Effector memory CD4-positive, alpha-beta T cell (primary cell): ENCODE data around the gene MEIS1.

Source experiments
- DNase-seq, 3 donors: peaks; one replicate each; pipeline ENCODE4 v3.0.0-alpha.2; 2020
- H3K27ac ChIP-seq: 2 replicates; pipeline ENCODE4 v1.7.0; 2013; ENCODE audit warnings: mild to moderate bottlenecking, low read length, moderate library complexity; ENCODE audit not compliant: insufficient read depth, poor library complexity, severe bottlenecking
- H3K27me3 ChIP-seq: replicated peaks from 2 replicates; pipeline ENCODE4 v1.7.0; 2013; ENCODE audit warnings: mild to moderate bottlenecking, low read length; ENCODE audit not compliant: insufficient read depth, control insufficient read depth, poor library complexity, severe bottlenecking
- H3K36me3 ChIP-seq: 2 replicates; pipeline ENCODE4 v1.7.0; 2013; ENCODE audit warnings: mild to moderate bottlenecking, low read length, moderate library complexity; ENCODE audit not compliant: control insufficient read depth, insufficient read depth
- H3K4me1 ChIP-seq: 2 replicates; pipeline ENCODE4 v1.7.0; 2013; ENCODE audit warnings: low read length, mild to moderate bottlenecking; ENCODE audit not compliant: control insufficient read depth, insufficient read depth, poor library complexity, severe bottlenecking
- H3K4me3 ChIP-seq: 2 replicates; pipeline ENCODE4 v1.7.0; 2013; ENCODE audit warnings: low read length, low read depth, mild to moderate bottlenecking; ENCODE audit not compliant: insufficient read depth, poor library complexity, severe bottlenecking
- H3K9me3 ChIP-seq: 2 replicates; pipeline ENCODE4 v1.7.0; 2013; ENCODE audit warnings: mild to moderate bottlenecking, low read length, moderate library complexity; ENCODE audit not compliant: control insufficient read depth

Gene MEIS1

DNA sequence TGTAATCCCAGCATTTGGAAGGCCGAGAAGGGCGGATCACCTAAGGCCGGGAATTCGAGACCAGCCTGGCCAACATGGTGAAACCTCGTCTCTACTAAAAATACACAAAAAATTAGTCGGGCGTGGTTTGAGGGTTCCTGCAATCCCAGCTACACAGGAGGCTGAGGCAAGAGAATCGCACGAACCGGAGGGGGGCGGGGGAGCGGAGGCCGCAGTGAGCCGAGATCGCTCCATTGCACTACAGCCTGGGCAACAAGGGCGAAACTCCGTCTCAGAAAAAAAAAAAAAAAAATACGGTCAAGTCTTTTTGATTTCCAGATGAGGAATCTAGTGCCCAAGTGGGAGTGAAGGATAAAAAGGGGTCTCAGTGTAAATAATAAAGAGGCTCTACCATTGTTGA is 16.5 kb upstream of the MEIS1 start:
- Histone ChIP-seq H3K36me3 (no peaks in the 10 kb centered on the region), H3K4me3 (no peak overlapping the region), H3K27me3 (no peaks in the 10 kb centered on the region), H3K27ac (no peak overlapping the region), H3K9me3 (no peaks in the 10 kb centered on the region), H3K4me1 (no peaks in the 10 kb centered on the region)
- DNase-seq, result no peak

- H3K4me3 ChIP-seq, result no peak overlapping the region
- no peaks in the 10 kb centered on the region for H3K4me1 ChIP-seq
- H3K27ac ChIP-seq, result no peak overlapping the region
- H3K9me3 ChIP-seq, result no peaks in the 10 kb centered on the region
- no peak for DNase-seq
- no peaks in the 10 kb centered on the region for H3K27me3 ChIP-seq
- no peaks in the 10 kb centered on the region for H3K36me3 ChIP-seq
Observed at GRCh38 chr2:66421612-66422011, 13.3 kb upstream of the MEIS1 start.

DNA sequence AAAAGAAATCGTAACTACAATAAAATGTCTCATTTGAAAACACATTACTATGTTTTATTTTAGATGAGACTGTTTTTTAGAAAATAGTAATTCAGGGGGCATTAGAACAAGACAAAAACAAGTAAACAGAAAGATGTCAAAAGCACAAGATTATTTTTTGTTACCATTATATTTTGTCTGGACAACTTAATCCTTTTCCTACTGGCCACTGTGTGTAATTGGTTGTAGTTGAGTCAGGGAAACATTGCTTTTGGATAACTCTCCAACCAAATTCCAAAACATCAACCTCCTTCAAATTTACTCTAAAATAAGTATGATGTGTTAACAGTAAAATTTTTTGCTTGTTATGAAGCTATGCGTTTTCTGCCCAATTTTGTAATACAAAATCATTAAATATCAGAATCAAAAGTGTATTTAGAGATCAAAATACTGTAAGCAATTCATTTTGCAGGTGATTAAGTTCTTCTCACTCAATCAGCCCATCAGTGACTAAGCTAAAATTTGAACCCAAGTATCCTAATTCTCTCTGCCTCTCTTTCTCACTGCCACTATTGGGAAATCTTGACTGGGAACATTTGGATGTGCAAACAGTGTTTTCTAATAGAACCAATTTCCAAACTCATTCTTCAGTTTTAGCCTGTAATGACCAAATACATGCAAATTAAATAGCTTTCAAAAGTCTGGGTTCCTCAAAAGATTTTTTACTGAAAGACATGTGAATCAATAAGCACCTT is 11.4 kb upstream of the MEIS1 start:
- H3K27ac ChIP-seq, result no peak overlapping the region
- no peak overlapping the region for H3K4me3 ChIP-seq
- no peaks in the 10 kb centered on the region for H3K36me3 ChIP-seq
- no peaks in the 10 kb centered on the region for H3K4me1 ChIP-seq
- no peaks in the 10 kb centered on the region for H3K27me3 ChIP-seq
- H3K9me3 ChIP-seq, result no peaks in the 10 kb centered on the region
- no peak for DNase-seq

DNA sequence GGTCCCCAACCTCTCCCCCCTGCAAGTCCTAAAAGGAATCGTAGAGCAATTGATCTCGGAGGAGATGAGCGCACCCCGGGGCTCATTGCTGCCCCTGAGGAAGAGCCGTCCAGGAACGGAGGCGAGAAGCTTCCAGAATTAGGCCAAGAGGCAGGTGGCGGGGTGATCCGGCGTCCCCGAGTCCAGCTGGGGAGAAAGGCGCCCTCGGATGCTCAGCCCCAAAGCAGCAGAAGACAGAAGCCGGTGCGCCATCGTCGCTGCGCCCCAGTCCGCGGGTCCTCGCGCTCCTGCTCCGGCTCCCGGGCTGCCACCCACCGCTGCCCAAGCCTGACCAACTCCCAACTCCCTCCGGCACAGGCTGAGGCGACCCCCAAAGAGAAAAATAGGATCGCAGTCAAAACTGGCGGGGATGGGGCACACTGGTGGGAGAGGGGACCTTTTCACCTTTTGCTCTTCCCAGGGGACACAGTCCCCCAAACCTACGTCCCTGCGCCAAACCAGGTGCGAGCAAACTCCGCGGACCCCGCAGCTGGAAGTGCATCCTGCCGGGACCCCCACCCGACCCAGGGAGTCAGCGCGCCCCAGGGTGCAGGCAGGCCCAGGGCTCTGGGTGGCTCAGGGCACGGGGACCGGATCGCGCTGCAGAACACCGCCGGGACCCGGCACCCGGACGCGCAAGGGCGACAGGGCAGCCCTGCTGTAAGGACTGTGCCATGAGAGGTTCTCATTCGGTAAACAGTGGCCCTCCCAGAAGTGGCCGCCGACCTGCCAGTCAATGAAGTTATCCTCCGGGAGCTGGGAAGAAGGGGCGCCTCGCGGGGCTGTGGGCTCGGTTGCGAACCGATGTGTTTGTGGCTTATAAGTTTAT is 8.4 kb upstream of the MEIS1 start:
- Histone ChIP-seq H3K36me3 (no peaks in the 10 kb centered on the region), H3K4me1 (no peaks in the 10 kb centered on the region), H3K27me3 (peaks cover 3% of the 10 kb centered on the region), H3K4me3 (no peak overlapping the region), H3K9me3 (no peaks in the 10 kb centered on the region), H3K27ac (no peak overlapping the region)
- no peak for DNase-seq

GRCh38 chr2:66427300-66427699 is 7.6 kb upstream of the MEIS1 start:
- peaks cover 3% of the 10 kb centered on the region for H3K27me3 ChIP-seq
- no peaks in the 10 kb centered on the region for H3K4me1 ChIP-seq
- H3K36me3 ChIP-seq, result no peaks in the 10 kb centered on the region
- no peaks in the 10 kb centered on the region for H3K9me3 ChIP-seq
- H3K27ac ChIP-seq, result no peak overlapping the region
- no peak overlapping the region for H3K4me3 ChIP-seq
- DNase-seq, result no peak

DNA sequence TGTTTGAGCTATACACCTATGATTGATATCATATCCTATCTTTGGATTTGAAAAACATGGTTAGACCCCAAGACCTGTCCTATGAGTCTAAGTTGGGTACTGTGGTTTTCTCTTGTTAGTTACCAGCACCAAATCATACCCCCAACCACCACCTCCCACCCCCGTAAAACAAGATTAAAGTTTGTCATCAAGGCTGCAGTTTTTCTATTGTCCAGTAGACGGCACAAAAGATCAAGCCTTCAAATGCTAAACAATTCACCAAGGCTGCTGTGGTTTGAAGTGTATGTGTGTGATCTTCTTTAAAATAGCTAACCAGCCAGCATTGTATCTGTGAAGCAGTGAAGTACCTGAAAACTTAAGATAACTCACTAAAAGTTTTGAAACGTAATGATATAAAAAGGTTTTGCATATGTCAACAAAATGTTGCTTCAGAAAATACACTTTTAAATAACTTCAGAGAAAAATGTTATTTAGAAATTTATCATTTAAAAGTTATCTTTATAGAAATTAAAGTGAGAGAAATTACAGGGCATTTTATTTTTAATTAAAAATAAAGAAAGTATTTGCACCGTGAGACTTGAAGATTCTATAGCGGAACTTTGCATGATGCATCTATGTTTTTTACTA is 5.8 kb upstream of the MEIS1 start:
- H3K4me1 ChIP-seq, result peaks cover 11% of the 10 kb centered on the region

GRCh38 chr2:66429693-66430504 is 5.0 kb upstream of the MEIS1 start:
- peaks cover 14% of the 10 kb centered on the region for H3K27me3 ChIP-seq
- no peak overlapping the region for H3K4me3 ChIP-seq
- no peak for DNase-seq

More for the DNA sequence above, 5.8 kb upstream of the MEIS1 start:
- peaks cover 10% of the 10 kb centered on the region for H3K27me3 ChIP-seq
- no peak overlapping the region for H3K4me3 ChIP-seq
- H3K27ac ChIP-seq, result no peak overlapping the region
- no peaks in the 10 kb centered on the region for H3K36me3 ChIP-seq
- DNase-seq, result no peak
- no peaks in the 10 kb centered on the region for H3K9me3 ChIP-seq

GRCh38 chr2:66430505-66431273 is 4.2 kb upstream of the MEIS1 start:
- H3K9me3 ChIP-seq, result no peaks in the 10 kb centered on the region
- H3K4me3 ChIP-seq, result no peak overlapping the region
- no peak overlapping the region for H3K27ac ChIP-seq
- H3K27me3 ChIP-seq, result peaks cover 14% of the 10 kb centered on the region
- H3K4me1 ChIP-seq, result peaks cover 20% of the 10 kb centered on the region
- DNase-seq, result no peak
- H3K36me3 ChIP-seq, result no peaks in the 10 kb centered on the region

More at GRCh38 chr2:66429693-66430504, 5.0 kb upstream of the MEIS1 start:
- Histone ChIP-seq H3K36me3 (no peaks in the 10 kb centered on the region), H3K9me3 (no peaks in the 10 kb centered on the region), H3K4me1 (peaks cover 14% of the 10 kb centered on the region), H3K27ac (no peak overlapping the region)

GRCh38 chr2:66431274-66431642 is 3.7 kb upstream of the MEIS1 start:
- no peaks in the 10 kb centered on the region for H3K36me3 ChIP-seq
- H3K9me3 ChIP-seq, result no peaks in the 10 kb centered on the region
- peaks cover 14% of the 10 kb centered on the region for H3K27me3 ChIP-seq
- no peak overlapping the region for H3K4me3 ChIP-seq
- H3K4me1 ChIP-seq, result peaks cover 20% of the 10 kb centered on the region
- no peak for DNase-seq
- H3K27ac ChIP-seq, result no peak overlapping the region
